Prostate gland (tissue), 2 donors: ENCODE data around the gene IYD.

Source experiments
- POLR2A ChIP-seq: fragments of 450-650 bp; IDR thresholded peaks from one replicate; pipeline ENCODE4 v1.6.1; 2016; ENCODE audit warnings: antibody characterized with exemption, mild to moderate bottlenecking
- TF ChIP-seq, protein P1 (sequence below), 4 experiments: fragments of 200-600 bp in 2 of 4; fragments of 450-650 bp in 2 of 4; sonication (generic) in 2 of 4; IDR thresholded peaks; 1 replicate in 3 of 4; 2 replicates in 1 of 4; pipeline ENCODE4 v1.5.1; 2016 to 2019; ENCODE audit warnings: antibody characterized with exemption in 4 of 4, mild to moderate bottlenecking in 2 of 4, moderate library complexity in 2 of 4

DNA sequence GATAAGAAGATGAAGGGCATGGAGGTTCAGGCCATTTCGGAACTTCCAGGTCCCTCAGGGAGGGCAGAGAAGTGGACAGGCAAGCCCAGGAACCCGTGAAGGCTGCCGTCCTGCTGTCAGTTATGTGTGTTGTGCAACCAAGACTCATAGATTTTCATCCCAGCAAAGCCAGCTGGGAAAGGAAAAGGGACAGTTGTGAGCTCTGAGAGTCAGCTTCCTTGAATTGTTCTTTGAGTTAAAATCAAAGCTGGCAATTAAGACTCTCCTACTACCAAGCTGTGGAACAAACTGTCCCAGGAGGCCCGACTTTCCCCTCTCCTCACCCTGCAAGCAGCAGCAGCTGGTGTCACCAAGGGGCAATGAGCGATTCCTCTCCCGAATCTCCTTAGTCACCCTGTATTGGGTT, 46.3 kb upstream of the IYD start:
- TF ChIP-seq, protein P1, sequence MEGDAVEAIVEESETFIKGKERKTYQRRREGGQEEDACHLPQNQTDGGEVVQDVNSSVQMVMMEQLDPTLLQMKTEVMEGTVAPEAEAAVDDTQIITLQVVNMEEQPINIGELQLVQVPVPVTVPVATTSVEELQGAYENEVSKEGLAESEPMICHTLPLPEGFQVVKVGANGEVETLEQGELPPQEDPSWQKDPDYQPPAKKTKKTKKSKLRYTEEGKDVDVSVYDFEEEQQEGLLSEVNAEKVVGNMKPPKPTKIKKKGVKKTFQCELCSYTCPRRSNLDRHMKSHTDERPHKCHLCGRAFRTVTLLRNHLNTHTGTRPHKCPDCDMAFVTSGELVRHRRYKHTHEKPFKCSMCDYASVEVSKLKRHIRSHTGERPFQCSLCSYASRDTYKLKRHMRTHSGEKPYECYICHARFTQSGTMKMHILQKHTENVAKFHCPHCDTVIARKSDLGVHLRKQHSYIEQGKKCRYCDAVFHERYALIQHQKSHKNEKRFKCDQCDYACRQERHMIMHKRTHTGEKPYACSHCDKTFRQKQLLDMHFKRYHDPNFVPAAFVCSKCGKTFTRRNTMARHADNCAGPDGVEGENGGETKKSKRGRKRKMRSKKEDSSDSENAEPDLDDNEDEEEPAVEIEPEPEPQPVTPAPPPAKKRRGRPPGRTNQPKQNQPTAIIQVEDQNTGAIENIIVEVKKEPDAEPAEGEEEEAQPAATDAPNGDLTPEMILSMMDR (IDR thresholded peaks at IDR 0.05) = no peak
- no peak for TF ChIP-seq POLR2A
